Non-pigmented ciliary epithelial cell (primary cell): ENCODE measurements around the gene RECQL.
A peak's percentile ranks its signal among the peaks of the same experiment; 100 is the strongest.
"Not testable (repeated sequence)": the region's sequence is repeated elsewhere in the genome, so short reads cannot be mapped to it uniquely, and the experiment has no call there.

Experiments used
- DNase-seq: peaks from one replicate; pipeline ENCODE4 v3.0.0-alpha.2; 2010; ENCODE audit warnings: low read depth

Gene RECQL

DNA sequence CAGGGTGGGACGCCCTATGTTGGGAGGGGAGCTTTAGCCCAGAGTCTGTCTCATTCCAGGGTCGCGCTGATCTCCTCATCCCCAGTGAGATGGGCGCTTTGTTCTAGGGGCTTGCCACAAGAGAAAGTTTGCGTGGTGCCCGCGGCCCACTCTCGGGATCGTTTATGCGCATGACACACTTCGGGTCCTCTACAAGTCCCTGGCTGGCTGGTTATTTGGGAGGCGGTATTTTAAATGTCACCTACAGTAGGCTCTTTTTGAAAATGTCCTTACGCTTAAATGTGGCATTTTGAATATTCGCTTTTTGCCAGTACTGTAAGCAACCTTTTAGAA lies 695 bp upstream of the RECQL start:
- no peak for DNase-seq

DNA sequence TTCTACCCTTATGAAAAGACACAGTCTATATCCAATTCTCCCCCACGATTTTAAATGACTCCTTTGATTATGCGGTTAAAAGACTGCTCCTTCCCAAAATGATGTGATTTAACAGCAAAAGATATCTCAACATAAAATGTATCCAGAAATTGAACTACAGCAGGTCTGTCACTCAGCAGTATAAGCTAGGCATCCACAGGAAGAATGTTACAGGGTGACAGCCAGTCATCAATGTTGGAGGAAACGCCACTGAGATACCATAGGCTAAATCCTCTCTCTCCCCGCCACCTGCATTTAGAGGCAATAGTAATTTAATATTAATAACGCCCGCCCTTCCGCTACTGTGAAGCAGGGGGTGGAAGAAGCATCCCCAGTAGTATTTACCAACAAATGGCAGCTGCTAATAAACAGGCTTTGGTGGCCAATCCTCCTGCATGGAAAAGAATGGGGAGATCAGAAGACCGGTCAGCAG lies 613 bp downstream of the RECQL start:
- DNase-seq = no peak

DNA sequence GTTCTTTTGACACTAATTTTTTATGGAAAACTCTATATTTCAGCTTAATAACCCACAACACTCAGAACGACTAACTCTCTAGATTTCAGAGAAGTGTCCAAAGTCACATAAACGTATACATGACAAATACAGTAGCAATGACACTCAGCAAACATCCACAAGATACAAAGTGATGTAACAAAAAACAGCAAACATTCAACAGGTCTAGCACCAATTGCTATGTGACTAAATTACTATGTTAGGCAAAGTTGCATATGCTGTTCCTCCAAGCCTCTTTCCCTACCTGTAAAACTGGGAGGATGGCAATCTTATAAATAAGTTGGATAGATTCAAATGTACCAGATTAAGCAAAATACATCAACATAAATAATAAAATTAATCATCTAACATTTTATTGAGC lies 1.7 kb downstream of the RECQL start:
- DNase-seq = no peak

DNA sequence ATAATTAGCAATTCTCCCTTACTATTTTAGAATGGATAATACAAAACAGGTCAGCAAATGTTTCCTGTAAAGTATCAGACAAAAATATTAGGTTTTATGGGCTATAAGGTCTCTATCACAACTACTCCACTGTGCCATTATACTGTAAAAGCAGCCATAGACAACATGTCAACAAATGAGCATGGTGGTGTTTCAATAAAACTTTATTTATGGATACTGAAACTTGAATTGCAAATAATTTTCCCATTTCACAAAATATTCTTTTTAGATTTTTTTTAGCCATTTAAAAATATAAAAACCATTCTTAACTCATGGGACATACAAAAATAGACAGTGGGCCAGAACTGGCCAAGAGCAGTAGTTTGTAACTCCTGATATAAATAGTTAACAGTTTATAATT lies 15.4 kb downstream of the RECQL start:
- DNase-seq = no peak

DNA sequence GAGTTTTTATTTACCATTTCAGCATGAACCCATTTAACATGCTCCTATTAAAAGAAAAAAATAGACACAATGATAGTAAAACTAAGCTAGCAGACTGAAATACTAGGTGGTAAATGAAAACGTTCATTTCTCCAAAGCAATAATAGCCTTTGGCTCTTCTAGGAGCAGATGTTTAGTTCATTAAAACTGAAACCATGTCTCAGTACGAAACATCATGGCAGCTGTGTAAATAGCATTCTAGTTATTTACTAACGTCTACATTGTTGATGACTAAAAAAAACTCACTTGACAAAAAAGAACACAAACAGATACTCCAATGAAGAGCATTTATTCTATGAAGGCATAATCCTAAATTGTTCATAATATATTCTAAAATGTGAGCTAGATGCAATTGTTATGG lies 17.9 kb downstream of the RECQL start:
- DNase-seq = no peak

DNA sequence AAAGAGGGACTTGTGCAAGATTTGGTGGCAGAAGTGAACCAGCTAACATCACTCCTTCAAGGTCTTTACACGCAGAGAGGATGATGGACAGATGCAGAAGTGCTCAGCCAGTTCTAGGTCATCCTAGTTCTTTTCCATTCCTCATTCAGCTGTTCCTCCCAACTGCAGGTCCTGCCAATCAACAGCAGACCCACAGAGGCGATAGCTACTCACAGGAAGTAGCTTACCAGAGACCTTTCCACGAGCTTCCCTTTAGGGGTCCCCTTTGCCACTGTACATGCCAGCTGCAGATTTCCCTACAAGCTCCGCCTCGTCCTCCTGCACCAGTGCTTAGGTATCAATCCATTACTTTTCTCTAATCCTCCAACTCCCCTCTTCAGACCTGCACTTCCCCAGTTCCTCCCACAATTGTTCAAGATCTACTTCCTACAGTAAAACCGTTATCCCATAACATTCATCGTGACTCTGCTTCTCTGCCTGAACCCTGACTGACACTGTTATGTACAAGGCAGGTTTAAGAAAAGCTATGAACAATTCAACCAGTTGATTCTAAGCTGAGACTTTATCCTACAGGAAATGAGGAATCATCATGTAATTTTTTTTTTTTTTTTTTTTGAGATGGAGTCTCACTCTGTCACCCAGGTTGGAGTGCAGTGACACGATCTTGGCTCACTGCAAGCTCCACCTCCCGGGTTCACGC lies 22.5 kb downstream of the RECQL start:
- DNase-seq = no peak

DNA sequence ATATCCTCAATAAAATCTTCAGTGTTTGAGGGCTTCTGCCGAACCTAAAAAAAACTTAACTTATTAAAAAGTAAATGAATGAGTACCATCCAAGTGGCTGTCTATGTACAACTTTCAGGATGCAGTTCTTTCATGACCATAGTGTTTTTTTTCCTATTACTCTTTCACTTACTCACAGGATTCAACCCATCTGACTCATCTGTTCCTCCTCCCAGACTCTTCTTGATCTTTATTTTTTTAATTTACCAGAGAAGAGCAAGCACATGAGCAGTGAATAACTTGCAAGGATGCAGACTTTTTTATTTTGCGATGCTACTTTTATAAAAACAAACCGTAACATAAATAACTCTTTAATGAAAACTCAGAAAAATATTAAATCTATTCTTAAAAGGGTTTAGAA lies 24.5 kb downstream of the RECQL start:
- DNase-seq = peak; percentile 40

DNA sequence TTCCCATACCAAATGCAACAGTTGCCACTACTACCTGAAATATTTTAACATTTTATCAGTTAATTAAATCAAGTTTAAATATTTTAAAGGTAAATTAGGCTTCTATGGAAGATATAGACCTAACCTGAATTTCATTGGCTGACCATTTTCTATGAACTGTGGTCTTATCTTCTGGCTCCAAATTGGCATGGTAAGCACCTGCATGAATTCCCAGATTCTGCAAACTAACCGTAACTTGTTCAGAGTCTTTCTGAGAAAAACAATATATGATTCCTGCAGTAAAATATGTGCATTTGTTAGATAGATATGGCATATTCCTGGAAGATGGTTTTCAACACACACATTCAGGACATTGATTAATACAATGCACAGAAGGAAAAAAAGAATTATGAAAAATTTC lies 25.9 kb downstream of the RECQL start:
- no peak for DNase-seq

DNA sequence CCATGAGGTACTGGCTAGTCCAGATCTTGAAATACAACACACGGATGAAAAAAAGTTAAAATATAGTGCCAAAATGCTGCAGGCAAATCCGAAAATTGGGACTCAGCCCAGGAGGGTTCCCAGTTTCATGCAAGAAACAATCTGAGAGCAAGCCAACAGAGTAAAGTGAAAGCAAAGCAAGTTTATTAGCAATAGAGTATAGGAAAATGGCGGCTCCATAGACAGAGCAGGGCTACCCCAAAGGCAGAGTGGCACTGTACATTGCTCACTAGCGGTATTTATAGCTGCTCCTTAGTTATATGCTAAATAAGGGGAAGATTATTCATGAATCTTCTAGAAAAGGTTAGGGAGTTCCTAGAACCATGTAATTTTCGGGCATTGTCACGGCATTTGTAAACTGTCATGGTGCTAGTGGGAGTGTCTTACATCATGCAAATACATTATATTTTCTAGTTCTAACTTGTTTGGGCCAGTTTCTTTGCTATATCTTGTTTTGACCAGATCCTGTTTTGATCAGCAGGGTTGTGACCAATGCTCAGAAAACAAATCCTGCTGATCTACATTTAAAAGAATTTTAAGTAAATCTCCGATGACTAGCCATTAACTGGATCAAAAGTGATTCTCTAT lies 29.1 kb downstream of the RECQL start:
- no peak for DNase-seq

DNA sequence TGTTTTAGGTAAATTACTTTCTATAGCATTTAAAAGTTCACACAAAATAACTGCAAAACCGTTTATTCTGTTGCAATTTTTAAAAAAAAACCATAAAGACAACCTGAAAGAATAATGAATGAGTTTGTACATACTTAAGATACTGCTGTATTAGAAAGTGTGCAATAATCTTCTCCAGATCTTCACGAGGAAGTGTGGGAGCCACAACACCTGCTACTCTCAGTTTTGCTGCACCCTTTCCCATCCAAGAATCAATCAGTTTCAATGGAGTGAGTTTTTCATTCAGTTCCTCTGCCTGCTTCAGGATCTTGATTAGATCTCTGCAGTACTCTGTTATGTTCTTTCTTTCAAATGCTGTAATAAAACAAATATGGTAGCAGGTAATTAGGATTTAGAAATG lies 30.1 kb downstream of the RECQL start:
- no peak for DNase-seq

DNA sequence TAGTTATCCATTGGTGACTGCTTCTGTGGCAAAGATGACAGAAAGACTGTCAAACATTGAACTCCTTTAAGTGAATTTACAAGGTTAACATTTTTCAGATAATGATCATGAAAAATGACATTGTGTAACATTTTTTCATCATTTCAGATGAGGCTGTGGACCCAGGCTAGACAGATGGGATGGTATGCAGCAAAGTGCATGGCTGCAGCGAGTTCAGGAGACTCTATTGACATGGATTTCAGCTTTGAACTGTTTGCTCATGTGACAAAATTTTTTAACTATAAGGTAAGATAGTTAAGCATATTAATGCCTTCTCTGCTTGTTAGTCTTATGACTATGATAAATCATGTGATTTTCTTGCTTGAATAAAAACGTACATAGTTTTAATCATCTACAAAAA lies 34.1 kb downstream of the RECQL start:
- not testable (repeated sequence) for DNase-seq

DNA sequence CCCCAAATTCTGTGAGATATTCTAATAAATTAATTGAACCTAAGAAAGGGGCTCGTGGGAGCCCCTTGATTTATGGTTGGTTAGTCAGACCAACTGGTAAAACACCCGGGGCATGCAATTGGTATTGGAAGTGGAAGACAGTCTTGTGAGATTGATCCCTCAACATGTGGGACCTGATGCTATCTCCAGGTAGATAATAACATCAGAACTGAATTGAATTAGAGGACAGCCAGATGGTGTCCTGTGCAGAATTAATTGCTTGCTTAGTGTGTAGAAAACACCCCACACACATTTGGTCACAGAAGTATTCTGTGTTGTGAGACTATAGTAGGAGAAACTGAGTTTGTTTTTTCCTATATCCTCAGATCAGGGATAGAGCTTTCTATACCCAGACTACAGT lies 42.0 kb downstream of the RECQL start:
- no peak for DNase-seq

DNA sequence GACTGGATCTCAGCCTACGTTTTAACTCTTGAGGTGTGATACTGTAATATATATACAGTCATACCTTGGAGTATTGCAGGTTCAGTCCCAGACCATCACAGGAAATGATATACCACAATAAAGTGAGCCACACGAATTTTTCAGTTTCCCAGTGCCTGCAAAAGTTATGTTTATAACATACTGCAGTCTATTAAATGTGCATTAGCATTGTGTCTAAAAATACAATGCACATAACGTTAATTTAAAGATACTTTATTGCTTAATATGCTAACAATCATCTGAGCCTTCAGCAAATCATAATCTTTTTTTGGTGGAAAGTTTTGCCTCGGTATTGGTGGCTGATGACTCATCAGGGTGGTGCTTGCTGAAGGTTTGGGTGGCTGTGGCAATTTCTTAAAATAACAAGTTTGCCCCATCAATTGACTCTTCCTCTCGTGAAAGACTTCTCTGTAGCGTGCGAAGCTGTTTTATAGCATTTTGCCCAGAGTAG lies 45.1 kb downstream of the RECQL start:
- no peak for DNase-seq

DNA sequence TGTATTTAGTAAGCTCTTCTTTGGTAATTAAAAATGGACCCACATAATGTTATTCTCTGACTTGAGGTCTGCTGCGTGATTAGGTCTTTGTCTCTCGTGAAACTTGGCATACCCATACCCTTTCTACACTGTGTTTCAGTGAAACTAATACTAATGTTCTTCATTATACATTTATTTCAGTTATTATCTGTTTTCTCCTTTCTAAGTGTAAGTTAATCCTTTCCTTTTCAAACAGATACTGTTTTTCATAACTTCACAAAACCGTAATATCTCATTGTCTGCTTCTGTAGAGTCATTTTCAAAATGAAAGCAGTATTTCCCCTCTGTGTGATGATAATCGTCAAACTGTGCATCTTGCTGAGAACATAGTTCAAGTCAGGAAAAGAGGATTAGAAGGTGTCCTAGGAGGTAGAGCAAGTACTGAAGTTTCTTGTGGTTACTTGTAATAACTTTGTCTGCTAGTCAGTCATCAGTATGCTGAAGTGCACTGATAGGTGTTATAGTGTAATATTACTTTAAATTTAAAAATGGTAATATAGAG lies 48.1 kb downstream of the RECQL start:
- DNase-seq = no peak

DNA sequence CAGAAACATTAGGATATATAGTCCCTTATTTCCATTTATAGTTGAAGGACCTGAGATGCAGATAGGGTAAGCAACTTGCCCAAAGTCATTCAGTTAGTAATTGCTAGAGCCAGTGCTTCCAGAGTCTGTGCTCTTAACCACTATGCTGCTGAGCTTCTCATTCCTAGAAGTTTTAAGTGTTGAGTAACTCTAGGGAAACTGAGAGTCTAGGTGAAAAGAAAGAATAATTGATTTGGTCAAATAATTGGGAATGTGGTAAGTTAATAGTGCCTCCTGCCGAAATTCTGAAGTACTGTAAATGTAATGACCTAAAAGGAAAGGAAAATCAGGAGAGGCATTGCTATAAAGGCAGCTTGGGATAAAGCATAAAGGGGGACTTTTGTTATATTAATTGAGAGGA lies 49.9 kb downstream of the RECQL start:
- DNase-seq = peak; percentile 38

DNA sequence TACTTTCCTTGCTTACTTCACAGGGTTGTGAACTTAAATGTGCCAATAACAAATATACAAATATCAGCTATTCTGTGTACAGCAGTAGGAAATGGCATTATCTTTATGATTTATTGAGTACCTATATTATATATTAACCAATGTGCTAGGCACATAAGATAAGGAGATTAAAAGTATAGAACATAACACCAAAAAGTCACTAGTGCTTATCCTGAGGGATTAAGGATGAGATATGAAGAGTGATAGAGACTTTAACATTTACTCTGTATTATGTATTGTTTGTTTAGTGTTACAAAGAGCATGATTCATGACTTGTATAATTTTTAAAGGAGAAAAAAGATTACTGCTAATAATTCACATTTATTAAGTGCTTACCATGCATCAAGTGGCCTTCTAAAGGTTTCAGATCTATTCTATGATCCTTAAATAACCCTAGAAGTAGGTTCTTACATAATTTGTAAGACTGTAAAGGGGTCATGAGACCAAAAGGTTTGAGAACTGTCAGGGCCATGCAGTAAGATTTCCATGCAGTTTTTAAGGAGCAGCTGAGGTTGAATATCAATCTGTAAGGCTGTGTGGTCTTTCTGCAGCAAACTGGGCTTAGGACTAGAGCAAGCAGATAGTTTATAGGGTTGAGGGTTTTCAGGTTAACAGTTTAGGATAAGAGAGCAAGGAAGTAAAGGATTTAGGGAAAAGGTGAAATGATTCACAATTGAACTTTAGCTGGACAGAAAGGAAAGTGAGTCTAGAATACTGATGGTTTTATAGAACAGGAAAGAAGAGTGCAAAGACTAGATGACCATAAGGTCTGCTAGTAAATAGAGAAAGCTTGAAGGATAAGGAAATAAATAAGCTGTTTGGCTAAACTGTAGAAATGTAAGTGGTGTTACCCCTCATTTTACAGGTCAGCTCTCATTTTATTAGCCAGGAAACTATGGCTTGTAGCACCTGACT lies 57.0 kb downstream of the RECQL start:
- DNase-seq = no peak

DNA sequence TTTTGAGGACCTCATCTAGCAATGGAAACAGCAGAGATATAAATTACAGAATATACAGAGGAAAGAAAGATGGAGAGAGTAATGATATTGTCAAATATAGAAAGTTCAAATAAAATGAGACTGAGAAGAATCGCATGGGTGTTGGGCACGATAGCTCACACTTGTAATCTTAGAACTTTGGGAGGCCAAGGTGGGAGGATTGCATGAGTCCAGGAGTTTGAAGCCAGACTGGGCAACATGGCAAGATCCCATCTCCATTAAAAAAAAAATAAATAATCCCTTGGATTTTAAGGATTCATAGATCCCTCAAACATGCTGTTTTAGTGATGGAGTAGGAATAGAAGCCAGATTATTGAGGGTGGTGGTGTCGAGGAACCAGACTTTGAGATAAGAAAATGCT lies 62.1 kb downstream of the RECQL start:
- DNase-seq = no peak

DNA sequence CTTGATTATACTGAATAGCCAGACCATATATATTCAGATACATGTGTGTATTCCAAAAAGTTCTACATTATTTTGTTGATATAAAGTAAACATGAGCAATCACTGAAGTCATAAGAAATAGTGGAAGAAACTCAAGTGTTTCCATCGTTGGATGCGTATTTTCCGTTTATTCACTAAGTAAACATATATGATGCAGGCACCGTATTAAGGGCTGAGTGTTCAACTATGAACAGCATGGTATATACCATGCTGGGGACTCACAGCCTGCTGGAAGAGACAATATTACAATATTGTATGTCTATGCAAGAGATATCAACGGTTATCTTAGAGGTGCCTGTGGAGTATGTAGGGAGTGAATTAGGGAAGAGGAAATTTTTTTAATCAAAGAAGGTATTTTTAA lies 62.8 kb downstream of the RECQL start:
- DNase-seq = no peak

DNA sequence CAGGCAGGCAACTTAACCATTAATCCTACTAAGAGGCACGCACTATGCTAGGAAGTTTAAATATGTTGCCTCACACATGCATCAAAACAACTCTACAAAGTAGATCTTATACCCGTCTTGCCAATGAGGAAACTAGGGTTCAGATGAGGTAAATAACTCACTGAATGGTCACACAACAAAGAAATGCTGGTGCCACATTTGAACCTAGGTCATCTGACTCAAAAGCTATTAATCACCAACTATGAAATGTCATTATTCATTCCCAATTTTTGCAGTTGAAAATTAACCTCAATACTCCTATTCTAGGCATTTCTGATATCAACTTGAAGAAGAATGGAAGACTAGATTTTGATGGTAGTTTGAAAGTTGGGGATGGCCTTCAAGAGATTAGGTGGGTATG lies 66.7 kb downstream of the RECQL start:
- DNase-seq = no peak

DNA sequence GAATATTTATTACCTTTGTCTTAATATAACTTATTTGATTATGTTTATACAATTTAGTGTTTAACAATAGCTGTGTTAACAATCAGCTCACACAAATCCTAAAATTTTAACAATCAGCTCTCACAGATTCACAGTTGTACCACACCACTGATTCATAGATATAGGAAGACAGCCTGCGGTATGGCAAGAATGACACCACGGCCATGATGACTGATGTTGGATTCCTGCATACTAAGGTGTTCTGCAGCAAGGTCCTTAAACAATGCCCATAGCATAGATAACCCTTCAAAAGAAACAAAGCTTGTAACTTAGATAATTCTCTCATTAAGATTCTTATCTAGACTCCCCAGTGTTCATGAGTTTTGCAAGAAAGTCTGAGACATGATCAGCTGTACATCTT lies 67.9 kb downstream of the RECQL start:
- no peak for DNase-seq

DNA sequence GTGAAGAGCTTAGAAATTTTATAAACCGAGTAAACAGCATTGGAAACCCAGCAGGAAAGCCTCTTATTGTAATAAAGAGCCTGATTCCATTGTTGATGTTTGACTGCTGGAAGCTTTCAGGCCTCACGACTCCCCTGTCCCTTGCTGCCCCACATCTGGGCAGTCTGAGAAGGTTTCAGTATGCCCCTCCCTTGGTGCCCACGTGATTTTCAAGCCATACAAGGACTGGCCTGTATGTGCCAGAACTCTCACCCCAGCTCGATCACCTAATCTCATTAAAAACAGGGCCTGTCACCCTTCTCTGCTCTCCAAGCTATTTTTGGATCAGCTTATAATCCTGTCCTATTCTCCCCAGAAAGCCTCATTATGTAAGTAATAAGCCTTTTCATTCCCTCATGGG lies 71.4 kb downstream of the RECQL start:
- DNase-seq = no peak

DNA sequence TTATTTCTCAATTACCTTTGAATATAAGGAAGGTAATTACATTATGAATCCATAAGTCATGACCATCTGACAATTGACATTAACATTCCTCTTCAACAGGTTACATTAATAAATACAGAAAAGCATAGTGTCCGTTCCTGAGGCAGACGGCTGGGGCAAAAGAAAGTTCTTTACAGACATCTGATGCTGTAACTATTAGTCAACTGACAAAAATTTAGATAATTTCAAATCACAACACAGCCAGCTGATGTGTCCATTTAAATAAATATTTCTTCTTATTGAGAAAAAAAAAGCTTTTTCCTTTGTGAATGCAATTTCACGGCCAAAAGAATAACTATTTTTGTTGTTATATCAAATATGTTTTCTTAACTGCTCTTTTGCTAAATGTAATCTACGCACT lies 73.2 kb downstream of the RECQL start:
- DNase-seq = peak; percentile 28
